Measurements from ENCODE around the gene TPST2. TPM values are rescaled to one million over a fixed set of nuclear protein-coding genes. Genes with fewer than 3 reads are reported as not detected.

TPST2 gene
- total RNA-seq, 1 donor from 2014 or later: 22.5 TPM

DNA sequence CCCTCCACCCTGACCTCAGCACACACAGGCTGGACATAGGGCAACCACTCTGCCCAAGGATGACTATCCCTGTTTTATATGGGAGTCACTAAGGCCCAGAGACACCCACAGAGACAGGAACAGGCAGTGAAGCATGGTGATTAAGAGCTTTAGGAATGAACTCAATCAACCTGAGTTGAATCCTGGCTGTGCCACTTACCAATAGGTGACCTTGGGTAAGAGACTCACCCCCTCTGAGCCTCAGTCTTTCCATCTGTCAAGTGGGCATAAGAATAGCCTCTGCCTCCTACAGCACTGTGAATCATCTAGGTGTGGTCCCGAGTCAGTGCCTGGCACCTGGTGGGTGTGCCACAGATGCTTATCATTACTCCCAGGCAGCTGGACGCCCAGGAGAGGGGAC, 21.1 kb upstream of the TPST2 start:
- TF ChIP-seq, protein P1, sequence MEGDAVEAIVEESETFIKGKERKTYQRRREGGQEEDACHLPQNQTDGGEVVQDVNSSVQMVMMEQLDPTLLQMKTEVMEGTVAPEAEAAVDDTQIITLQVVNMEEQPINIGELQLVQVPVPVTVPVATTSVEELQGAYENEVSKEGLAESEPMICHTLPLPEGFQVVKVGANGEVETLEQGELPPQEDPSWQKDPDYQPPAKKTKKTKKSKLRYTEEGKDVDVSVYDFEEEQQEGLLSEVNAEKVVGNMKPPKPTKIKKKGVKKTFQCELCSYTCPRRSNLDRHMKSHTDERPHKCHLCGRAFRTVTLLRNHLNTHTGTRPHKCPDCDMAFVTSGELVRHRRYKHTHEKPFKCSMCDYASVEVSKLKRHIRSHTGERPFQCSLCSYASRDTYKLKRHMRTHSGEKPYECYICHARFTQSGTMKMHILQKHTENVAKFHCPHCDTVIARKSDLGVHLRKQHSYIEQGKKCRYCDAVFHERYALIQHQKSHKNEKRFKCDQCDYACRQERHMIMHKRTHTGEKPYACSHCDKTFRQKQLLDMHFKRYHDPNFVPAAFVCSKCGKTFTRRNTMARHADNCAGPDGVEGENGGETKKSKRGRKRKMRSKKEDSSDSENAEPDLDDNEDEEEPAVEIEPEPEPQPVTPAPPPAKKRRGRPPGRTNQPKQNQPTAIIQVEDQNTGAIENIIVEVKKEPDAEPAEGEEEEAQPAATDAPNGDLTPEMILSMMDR (conservative IDR thresholded peaks at IDR 0.05; ENCODE audit: low read depth, low read length): no peak
- H3K4me3 ChIP-seq (ENCODE audit: low read depth, low read length): no peak overlapping the region
- DNase-seq (ENCODE audit: low read depth): no peak

GRCh38 chr22:26610072-26610958, 20.4 kb upstream of the TPST2 start:
- no peak overlapping the region for H3K4me3 ChIP-seq (ENCODE audit: low read depth, low read length)
- TF ChIP-seq, protein P1 (conservative IDR thresholded peaks at IDR 0.05; ENCODE audit: low read depth, low read length): no peak
- no peak for DNase-seq (ENCODE audit: low read depth)

DNA sequence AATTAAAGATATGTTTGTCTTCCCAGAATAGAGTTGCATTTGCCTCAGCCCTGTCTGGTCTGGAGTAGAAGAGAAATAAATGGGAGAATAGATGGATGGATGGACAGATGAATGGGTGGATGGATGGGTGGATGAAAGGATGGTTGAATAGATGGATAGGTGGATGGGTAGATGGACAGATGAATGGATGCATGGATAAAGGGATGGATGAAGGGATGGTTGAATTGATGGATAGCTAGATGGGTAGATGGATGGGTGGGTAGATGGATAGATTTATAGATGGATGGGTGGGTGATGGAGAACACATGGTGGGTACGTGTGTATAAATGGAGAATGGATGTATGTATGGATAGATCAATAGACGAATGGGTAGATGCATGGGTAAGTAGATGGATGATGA, 19.4 kb upstream of the TPST2 start:
- H3K4me3 ChIP-seq (ENCODE audit: low read depth, low read length): no peak overlapping the region
- DNase-seq (ENCODE audit: low read depth): no peak
- TF ChIP-seq, protein P1 (conservative IDR thresholded peaks at IDR 0.05; ENCODE audit: low read depth, low read length): no peak

- no peak for DNase-seq (ENCODE audit: low read depth)
- TF ChIP-seq, protein P1 (conservative IDR thresholded peaks at IDR 0.05; ENCODE audit: low read depth, low read length): no peak
- H3K4me3 ChIP-seq (ENCODE audit: low read depth, low read length): no peak overlapping the region
Measured at GRCh38 chr22:26608129-26608528, 18.2 kb upstream of the TPST2 start.

DNA sequence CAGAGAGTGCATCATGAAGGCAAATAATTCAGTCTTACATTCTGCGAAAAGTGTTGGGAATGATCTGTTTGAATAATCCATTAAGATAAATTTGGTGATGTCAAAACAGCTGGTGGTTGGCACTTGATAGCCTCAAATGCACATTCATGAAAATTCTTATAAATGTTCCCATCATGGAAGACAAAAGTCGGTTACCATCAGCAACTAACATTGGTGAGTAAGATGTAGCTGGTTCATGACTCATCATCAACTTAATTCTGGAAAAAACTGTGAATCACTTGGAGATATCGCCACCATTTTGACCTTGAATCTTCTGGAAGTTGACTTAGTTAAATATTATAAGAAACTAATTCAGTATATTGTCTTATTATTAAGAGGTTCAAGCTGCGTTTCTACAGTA, 16.7 kb upstream of the TPST2 start:
- TF ChIP-seq, protein P1 (conservative IDR thresholded peaks at IDR 0.05; ENCODE audit: low read depth, low read length): no peak
- no peak for DNase-seq (ENCODE audit: low read depth)

DNA sequence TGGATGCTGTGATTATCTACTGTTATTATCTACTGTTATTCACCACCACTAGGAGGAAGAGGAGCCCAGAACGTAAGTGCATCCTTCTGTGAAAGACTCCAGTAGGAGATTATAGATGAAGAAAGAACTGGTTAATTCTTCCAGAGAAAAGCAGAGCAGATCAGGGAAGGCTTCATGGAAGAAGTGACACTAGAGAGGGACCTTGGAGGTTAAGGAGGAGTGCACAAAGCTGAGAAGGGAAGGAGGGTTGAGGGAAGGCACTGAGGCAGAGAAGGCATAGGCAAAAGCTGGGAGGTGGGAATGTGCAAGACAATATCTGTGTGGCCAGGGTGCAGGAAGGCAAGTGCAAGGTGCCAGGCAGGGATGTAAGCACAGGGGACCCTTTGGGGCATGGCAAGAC, 14.4 kb upstream of the TPST2 start:
- TF ChIP-seq, protein P1 (conservative IDR thresholded peaks at IDR 0.05; ENCODE audit: low read depth, low read length): no peak
- no peak for DNase-seq (ENCODE audit: low read depth)
- H3K4me3 ChIP-seq (ENCODE audit: low read depth, low read length): no peak overlapping the region

More for the DNA sequence above, 16.7 kb upstream of the TPST2 start:
- no peak overlapping the region for H3K4me3 ChIP-seq (ENCODE audit: low read depth, low read length)

DNA sequence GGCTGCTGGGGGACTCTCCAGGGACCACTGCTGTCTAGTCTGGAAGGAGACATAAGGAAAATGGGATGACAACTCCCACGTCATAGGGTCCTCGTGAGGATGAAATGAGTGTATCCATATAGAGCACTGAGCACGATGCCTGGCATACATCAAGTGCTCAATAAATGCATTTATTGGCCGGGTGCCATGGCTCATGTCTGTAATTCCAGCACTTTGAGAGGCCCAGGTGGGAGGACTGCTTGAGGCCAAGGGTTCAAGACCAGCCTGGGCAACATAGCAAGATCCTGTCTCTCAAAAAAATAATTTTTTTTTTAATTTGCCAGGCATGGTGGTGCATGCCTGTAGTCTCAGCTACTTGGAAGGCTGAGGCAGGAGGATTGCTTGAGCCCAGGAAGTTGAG, 12.2 kb upstream of the TPST2 start:
- TF ChIP-seq, protein P1 (conservative IDR thresholded peaks at IDR 0.05; ENCODE audit: low read depth, low read length): no peak
- no peak overlapping the region for H3K4me3 ChIP-seq (ENCODE audit: low read depth, low read length)
- no peak for DNase-seq (ENCODE audit: low read depth)
